Naive thymus-derived CD4-positive, alpha-beta T cell (primary cell): ENCODE data around the gene C3. TPM values are rescaled to one million over a fixed set of nuclear protein-coding genes. Genes with fewer than 3 reads are reported as not detected.

ENCODE experiments used
- ATAC-seq: fragments of 150-1000 bp; cut with Tn5 transposase; 2 replicates; pipeline ENCODE4 v1.10.0; 2021; ENCODE audit warnings: mild to moderate bottlenecking, moderate library complexity
- CTCF ChIA-PET: fragments of 350-600 bp; sonication (Branson Sonifier 250); formaldehyde crosslinking; loops from one replicate; lab custom pipeline; 2021; ENCODE audit warnings: antibody characterized with exemption; lab: Charles Lee
- POLR2A ChIA-PET: fragments of 350-600 bp; sonication (Branson Sonifier 250); formaldehyde crosslinking; loops from one replicate; lab custom pipeline; 2021; ENCODE audit warnings: antibody characterized with exemption, inconsistent platforms; lab: Charles Lee
- DNase-seq, 9 donors: peaks; one replicate each; pipeline versions ENCODE4 v3.0.0 to v3.0.0-alpha.2; 2020 to 2022; ENCODE audit warnings: mixed read lengths in 1 of 9
- H3K27ac ChIP-seq: one replicate; pipeline ENCODE4 v1.7.0; 2013; ENCODE audit warnings: mild to moderate bottlenecking, low read depth, low read length, moderate library complexity
- H3K27me3 ChIP-seq, 2 donors: one replicate each; pipeline ENCODE4 v1.7.0; 2013; ENCODE audit warnings: low read length in 2 of 2, mild to moderate bottlenecking in 2 of 2, moderate library complexity in 2 of 2; ENCODE audit not compliant: control insufficient read depth in 2 of 2, insufficient read depth in 2 of 2
- H3K36me3 ChIP-seq, 3 experiments: 1 replicate in 2 of 3; 2 replicates in 1 of 3; pipeline ENCODE4 v1.7.0; 2013; ENCODE audit warnings: low read length in 3 of 3, mild to moderate bottlenecking in 3 of 3, moderate library complexity in 1 of 3; ENCODE audit not compliant: insufficient read depth in 3 of 3, control insufficient read depth in 2 of 3
- H3K4me1 ChIP-seq, 2 donors: one replicate each; pipeline ENCODE4 v1.7.0; 2013; ENCODE audit warnings: low read length in 2 of 2, mild to moderate bottlenecking in 2 of 2, moderate library complexity in 1 of 2; ENCODE audit not compliant: control insufficient read depth in 2 of 2, insufficient read depth in 2 of 2
- H3K4me3 ChIP-seq: 2 replicates; pipeline ENCODE4 v1.7.0; 2013; ENCODE audit warnings: mild to moderate bottlenecking, low read length
- H3K9me3 ChIP-seq, 3 experiments: 1 replicate in 2 of 3; 2 replicates in 1 of 3; pipeline ENCODE4 v1.7.0; 2013; ENCODE audit warnings: low read length in 3 of 3; ENCODE audit not compliant: control insufficient read depth in 2 of 3
- H3K27ac Mint-ChIP-seq, 9 donors: one replicate each; pipeline ENCODE4 v1.8.0; 2020 to 2022; ENCODE audit warnings: mixed read lengths in 9 of 9, mild to moderate bottlenecking in 8 of 9, moderate library complexity in 5 of 9, inconsistent platforms in 2 of 9
- H3K27me3 Mint-ChIP-seq, 5 donors: one replicate each; pipeline ENCODE4 v1.8.0; 2021 to 2022; ENCODE audit warnings: mixed read lengths in 5 of 5, mild to moderate bottlenecking in 1 of 5
- H3K36me3 Mint-ChIP-seq, 5 donors: one replicate each; pipeline ENCODE4 v1.8.0; 2020 to 2022; ENCODE audit warnings: mixed read lengths in 5 of 5, mild to moderate bottlenecking in 3 of 5, inconsistent platforms in 1 of 5
- H3K4me1 Mint-ChIP-seq, 7 donors: one replicate each; pipeline ENCODE4 v1.8.0; 2020 to 2022; ENCODE audit warnings: mixed read lengths in 7 of 7, mild to moderate bottlenecking in 3 of 7, inconsistent platforms in 1 of 7
- H3K4me3 Mint-ChIP-seq, 10 donors: one replicate each; pipeline ENCODE4 v1.8.0; 2020 to 2022; ENCODE audit warnings: mild to moderate bottlenecking in 10 of 10, mixed read lengths in 10 of 10, moderate library complexity in 6 of 10, inconsistent platforms in 2 of 10
- H3K9me3 Mint-ChIP-seq, 11 donors: one replicate each; pipeline ENCODE4 v1.8.0; 2020 to 2022; ENCODE audit warnings: mixed read lengths in 11 of 11, mild to moderate bottlenecking in 4 of 11, inconsistent platforms in 1 of 11, moderate library complexity in 1 of 11
- intact Hi-C, 2 donors: fragments of 100-400 bp; cut with micrococcal nuclease; formaldehyde crosslinking; loops; one replicate each; pipeline ENCODE4 v1.15.1; 2023
- polyA plus RNA-seq, 2 donors: library from polyadenylated mRNA; unstranded; fragments of 300-500 nt; fragmentation: Illumina TruSeq; gene quantifications; one replicate each; pipeline ENCODE4 v1.2.3, GENCODE V29; 2021
- total RNA-seq, 6 experiments: library from RNA in 5 of 6; stranded (reverse) in 5 of 6; gene quantifications; 1 replicate in 5 of 6; 2 replicates in 1 of 6; pipeline ENCODE4 v1.2.3 and lab custom pipeline; 2021 to 2026

The C3 gene
- total and polyA plus RNA-seq, 7 experiments from 2014 or later = 0.57 to 3.7 (median 1.8) TPM; not detected in 2

GRCh38 chr19:6730941-6731670 lies 10.7 kb upstream of the C3 start:
- Mint-ChIP-seq H3K27ac (no peak overlapping the region), H3K27me3 (no peaks in the 10 kb centered on the region), H3K4me3 (no peak overlapping the region), H3K4me1 (peaks cover 3 to 22% (median 4%) of the 10 kb centered on the region in 7 donors), H3K36me3 (peaks cover 0 to 18% (median 5%) of the 10 kb centered on the region in 5 donors), H3K9me3 (no peaks in the 10 kb centered on the region)
- peaks cover 0 to 34% (median 4%) of the 10 kb centered on the region in 3 experiments for H3K36me3 ChIP-seq
- POLR2A ChIA-PET = interaction anchor here (0.6 kb wide), 1 partner anchor 125 kb away, joined by 4 read pairs; no protein-coding TSS in a partner anchor
- H3K4me3 ChIP-seq = no peak overlapping the region
- intact Hi-C loops = loop anchor here (10.0 kb wide), 5 partner anchors 274 to 1046 kb away; partner anchors contain the start of genes ARHGEF18 (in 1 of the 2), HSD11B1L (in 1 of the 2), MICOS13 (in 1 of the 2) and RANBP3 (in 1 of the 2)
- ATAC-seq (no peak), DNase-seq (no peak)
- H3K9me3 ChIP-seq = no peaks in the 10 kb centered on the region
- CTCF ChIA-PET = no interaction called here
- no peak overlapping the region for H3K27ac ChIP-seq
- H3K4me1 ChIP-seq = peaks cover 4 to 6% of the 10 kb centered on the region in 2 donors
- H3K27me3 ChIP-seq = no peaks in the 10 kb centered on the region

GRCh38 chr19:6730153-6730804 lies 9.8 kb upstream of the C3 start:
- ATAC-seq (peak; percentile 54), DNase-seq (peak in 1 of 9 donors; percentile 48)
- H3K27me3 Mint-ChIP-seq = no peaks in the 10 kb centered on the region

GRCh38 chr19:6729573-6730152 lies 9.2 kb upstream of the C3 start:
- ATAC-seq = no peak
- POLR2A ChIA-PET = interaction anchor here (0.6 kb wide), 1 partner anchor 51 kb away, joined by 3 read pairs; no protein-coding TSS in a partner anchor
- intact Hi-C loops = loop anchor here (10.0 kb wide), 5 partner anchors 275 to 1045 kb away; partner anchors contain the start of genes ARHGEF18 (in 1 of the 2), HSD11B1L (in 1 of the 2), MICOS13 (in 1 of the 2) and RANBP3 (in 1 of the 2)

More at GRCh38 chr19:6730153-6730804, 9.8 kb upstream of the C3 start:
- Histone ChIP-seq H3K4me3 (no peak overlapping the region), H3K27me3 (no peaks in the 10 kb centered on the region), H3K4me1 (no peaks in the 10 kb centered on the region), H3K27ac (no peak overlapping the region), H3K36me3 (peaks cover 0 to 34% (median 4%) of the 10 kb centered on the region in 3 experiments), H3K9me3 (no peaks in the 10 kb centered on the region)
- peaks cover 0 to 19% (median 4%) of the 10 kb centered on the region in 7 donors for H3K4me1 Mint-ChIP-seq
- intact Hi-C loops = loop anchor here (10.0 kb wide), 5 partner anchors 275 to 1045 kb away; partner anchors contain the start of genes ARHGEF18 (in 1 of the 2), HSD11B1L (in 1 of the 2), MICOS13 (in 1 of the 2) and RANBP3 (in 1 of the 2)
- ChIA-PET CTCF (no interaction called here), POLR2A (interaction anchor here (0.6 kb wide), 1 partner anchor 52 kb away, joined by 3 read pairs; no protein-coding TSS in a partner anchor)
- H3K36me3 Mint-ChIP-seq = peaks cover 0 to 18% (median 5%) of the 10 kb centered on the region in 5 donors
- no peaks in the 10 kb centered on the region for H3K9me3 Mint-ChIP-seq
- H3K4me3 Mint-ChIP-seq = no peak overlapping the region
- H3K27ac Mint-ChIP-seq = no peak overlapping the region

GRCh38 chr19:6728346-6728745 lies 7.9 kb upstream of the C3 start:
- no peak overlapping the region for H3K27ac ChIP-seq
- H3K4me3 ChIP-seq = no peak overlapping the region
- Mint-ChIP-seq H3K4me1 (peaks cover 5 to 27% (median 15%) of the 10 kb centered on the region in 7 donors), H3K36me3 (peaks cover 0 to 11% (median 5%) of the 10 kb centered on the region in 5 donors), H3K9me3 (no peaks in the 10 kb centered on the region), H3K27me3 (no peaks in the 10 kb centered on the region), H3K27ac (peak overlapping the region in 1 of 9 donors; percentile 55), H3K4me3 (no peak overlapping the region)
- intact Hi-C loops = no loop called here
- H3K36me3 ChIP-seq = peaks cover 0 to 27% (median 4%) of the 10 kb centered on the region in 3 experiments
- ATAC-seq (peak; percentile 69), DNase-seq (no peak)
- H3K4me1 ChIP-seq = no peaks in the 10 kb centered on the region
- ChIA-PET CTCF (no interaction called here), POLR2A (interaction anchor here (0.6 to 1.4 kb wide), 2 partner anchors 10 to 371 kb away, joined by 3 to 4 read pairs; no protein-coding TSS in a partner anchor)
- H3K27me3 ChIP-seq = no peaks in the 10 kb centered on the region
- no peaks in the 10 kb centered on the region for H3K9me3 ChIP-seq

More at GRCh38 chr19:6729573-6730152, 9.2 kb upstream of the C3 start:
- H3K9me3 ChIP-seq = no peaks in the 10 kb centered on the region
- H3K27me3 ChIP-seq = no peaks in the 10 kb centered on the region
- H3K36me3 ChIP-seq = peaks cover 0 to 34% (median 4%) of the 10 kb centered on the region in 3 experiments
- Mint-ChIP-seq H3K9me3 (no peaks in the 10 kb centered on the region), H3K4me3 (no peak overlapping the region), H3K36me3 (peaks cover 0 to 18% (median 5%) of the 10 kb centered on the region in 5 donors), H3K27me3 (no peaks in the 10 kb centered on the region), H3K27ac (no peak overlapping the region), H3K4me1 (peaks cover 5 to 24% (median 10%) of the 10 kb centered on the region in 7 donors)
- no peak overlapping the region for H3K27ac ChIP-seq
- DNase-seq = no peak
- CTCF ChIA-PET = no interaction called here
- H3K4me3 ChIP-seq = no peak overlapping the region
- H3K4me1 ChIP-seq = no peaks in the 10 kb centered on the region

- CTCF ChIA-PET = no interaction called here
- POLR2A ChIA-PET = no interaction called here
These were observed 5.2 kb upstream of the C3 start for GRCh38 chr19:6725513-6726231.

More at GRCh38 chr19:6725513-6726231, 5.2 kb upstream of the C3 start:
- no peak for DNase-seq
- no peak overlapping the region for H3K27ac ChIP-seq
- intact Hi-C loops = no loop called here
- Mint-ChIP-seq H3K27me3 (no peaks in the 10 kb centered on the region), H3K4me3 (peak overlapping the region in 1 of 10 donors; percentile 48), H3K9me3 (no peaks in the 10 kb centered on the region), H3K4me1 (peaks cover 10 to 27% (median 25%) of the 10 kb centered on the region in 7 donors), H3K36me3 (no peaks in the 10 kb centered on the region), H3K27ac (peak overlapping the region in 2 of 9 donors; percentile 31 to 55)
- H3K4me3 ChIP-seq = no peak overlapping the region
- no peaks in the 10 kb centered on the region for H3K9me3 ChIP-seq
- no peaks in the 10 kb centered on the region for H3K27me3 ChIP-seq
- ATAC-seq = no peak
- peaks cover 0 to 6% (median 0%) of the 10 kb centered on the region in 3 experiments for H3K36me3 ChIP-seq
- H3K4me1 ChIP-seq = no peaks in the 10 kb centered on the region
